GM12892 (cell line): Measurements from ENCODE around the gene RTEL1.

ENCODE experiments used
- POLR2A ChIP-seq: IDR thresholded peaks from 2 replicates; pipeline ENCODE4 v1.6.1; 2011; ENCODE audit warnings: low read depth, low read length, control low read depth
- POLR2AphosphoS5 ChIP-seq: IDR thresholded peaks from 2 replicates; pipeline ENCODE4 v1.6.1; 2011; ENCODE audit warnings: low read depth, low read length, control low read depth

DNA sequence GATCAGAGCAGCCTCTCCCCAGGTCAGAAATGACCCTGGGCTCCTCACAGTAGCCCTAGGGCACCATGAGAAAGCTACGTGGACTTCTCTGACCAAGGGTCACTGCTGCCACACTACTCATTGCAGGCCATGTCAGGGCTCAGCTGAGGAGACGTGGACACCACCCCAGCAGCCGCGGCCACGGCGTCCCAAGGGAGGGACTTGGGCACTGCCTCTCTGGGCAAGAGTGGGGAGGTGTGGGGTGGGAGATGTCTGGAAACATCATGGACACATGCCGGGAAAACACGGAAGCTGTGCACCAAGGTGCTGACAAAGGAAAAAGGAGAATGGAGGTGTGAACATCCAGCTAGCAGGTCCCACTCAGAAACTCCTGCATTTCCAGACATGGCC lies 40.2 kb upstream of the RTEL1 start:
- TF ChIP-seq POLR2A, result no peak
- TF ChIP-seq POLR2AphosphoS5, result no peak
